ENCODE measurements around the gene NELL1. TPM values are rescaled to one million over a fixed set of nuclear protein-coding genes. Genes with fewer than 3 reads are reported as not detected.

The NELL1 gene
- total and polyA plus RNA-seq, 10 donors: 0.20 TPM; not detected in 9

DNA sequence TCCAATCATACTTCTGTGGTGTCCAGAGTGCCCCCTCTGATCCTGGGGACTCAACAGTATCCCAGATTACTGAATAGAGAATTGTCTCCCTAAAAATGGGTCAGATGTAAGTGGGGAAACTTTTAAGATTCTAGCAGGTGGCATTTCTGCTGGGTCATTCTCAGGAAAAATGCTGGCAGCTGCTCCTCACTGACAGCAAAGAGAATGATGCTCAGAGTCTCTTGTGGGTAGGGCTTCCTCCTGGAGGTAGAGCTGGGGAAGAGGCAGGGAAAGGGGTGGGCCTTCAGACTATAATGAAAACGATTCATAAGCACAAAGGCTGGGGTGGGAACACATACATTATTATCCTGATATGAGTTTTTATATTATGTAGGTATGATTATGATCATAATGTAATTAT is 647.2 kb downstream of the NELL1 start:
- Histone ChIP-seq H3K9me3 (peaks cover 0 to 3% (median 0%) of the 10 kb centered on the region in 8 donors), H3K4me1 (no peaks in the 10 kb centered on the region), H3K27ac (no peak overlapping the region), H3K4me3 (no peak overlapping the region), H3K36me3 (no peaks in the 10 kb centered on the region), H3K27me3 (replicated peaks in 1 of 7) (no peaks in the 10 kb centered on the region)
- no peak for TF ChIP-seq CTCF (IDR thresholded peaks at IDR 0.05 in 8 of 11, conservative IDR thresholded peaks at IDR 0.05 in 3 of 11)
- no peak for TF ChIP-seq POLR2A (IDR thresholded peaks at IDR 0.05)
- no peak for TF ChIP-seq POLR2AphosphoS5 (IDR thresholded peaks at IDR 0.05)
- WGBS, 5 donors: 0 to 7% (median 3%) methylated on average over 1 of the region's 1 CpG
- no peak for DNase-seq
- intact Hi-C loops (cut with DNase I; ENCODE audit: low total_unique reads): no loop called here

DNA sequence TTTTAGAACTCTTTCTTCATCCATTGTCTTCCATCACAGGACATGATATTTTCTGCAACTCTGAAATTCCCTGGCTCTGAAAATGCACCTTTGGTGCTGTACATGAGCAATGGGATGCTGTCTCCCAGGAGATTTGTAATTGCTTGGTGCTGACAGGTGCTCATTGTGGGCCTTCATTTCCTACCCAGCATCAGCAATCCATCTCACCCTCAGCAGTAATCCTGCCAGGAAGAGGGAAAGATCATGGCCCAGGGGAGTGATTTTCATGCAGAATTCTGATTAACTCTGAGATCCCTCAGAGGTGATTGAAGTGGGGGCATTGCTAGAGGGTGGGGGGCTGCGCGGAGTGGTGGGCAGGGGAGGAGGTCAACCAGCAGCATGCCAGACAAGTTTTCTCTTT is 651.7 kb downstream of the NELL1 start:
- Histone ChIP-seq H3K27ac (no peak overlapping the region), H3K4me1 (no peaks in the 10 kb centered on the region), H3K36me3 (no peaks in the 10 kb centered on the region), H3K4me3 (no peak overlapping the region), H3K27me3 (replicated peaks in 1 of 7) (no peaks in the 10 kb centered on the region), H3K9me3 (no peaks in the 10 kb centered on the region)
- TF ChIP-seq POLR2AphosphoS5 (IDR thresholded peaks at IDR 0.05) (no peak), CTCF (IDR thresholded peaks at IDR 0.05 in 8 of 11, conservative IDR thresholded peaks at IDR 0.05 in 3 of 11) (no peak), POLR2A (IDR thresholded peaks at IDR 0.05) (no peak)
- intact Hi-C loops (cut with DNase I; ENCODE audit: low total_unique reads): no loop called here
- WGBS, 5 donors: 67 to 95% (median 80%) methylated on average over 2 of the region's 2 CpGs
- DNase-seq: no peak

- H3K36me3 ChIP-seq: no peaks in the 10 kb centered on the region
- intact Hi-C loops (cut with DNase I; ENCODE audit: low total_unique reads): no loop called here
- TF ChIP-seq CTCF (IDR thresholded peaks at IDR 0.05 in 8 of 11, conservative IDR thresholded peaks at IDR 0.05 in 3 of 11) (no peak), POLR2AphosphoS5 (IDR thresholded peaks at IDR 0.05) (no peak), POLR2A (IDR thresholded peaks at IDR 0.05) (no peak)
- H3K9me3 ChIP-seq: no peaks in the 10 kb centered on the region
- no peak for DNase-seq
- WGBS, 5 donors: 52 to 64% (median 61%) methylated on average over 1 of the region's 1 CpG
- no peaks in the 10 kb centered on the region for H3K4me1 ChIP-seq
- H3K27ac ChIP-seq: no peak overlapping the region
- H3K4me3 ChIP-seq: no peak overlapping the region
- H3K27me3 ChIP-seq (replicated peaks in 1 of 7): no peaks in the 10 kb centered on the region
Measured at GRCh38 chr11:21321530-21321929, 652.1 kb downstream of the NELL1 start.

DNA sequence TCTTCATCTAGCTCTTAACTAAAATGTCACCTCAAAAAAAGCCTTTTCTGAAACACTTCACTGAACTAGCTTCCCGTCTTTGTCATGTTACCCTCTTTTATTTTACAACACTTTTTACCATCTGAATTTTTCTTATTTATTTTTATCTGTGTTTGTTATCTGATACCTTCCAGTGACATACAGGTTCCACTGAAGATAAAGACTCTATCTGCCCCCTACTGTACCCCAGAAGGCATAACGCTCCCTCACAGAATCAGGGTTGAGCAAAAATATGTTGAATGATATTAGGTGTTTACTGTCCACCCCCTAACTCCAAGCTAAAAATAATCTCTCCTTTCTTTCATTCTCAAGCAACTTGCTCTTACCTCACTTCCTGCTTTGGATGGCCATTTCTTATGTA is 654.2 kb downstream of the NELL1 start:
- WGBS, 5 donors: 78 to 92% (median 83%) methylated on average over 2 of the region's 2 CpGs

More for the DNA sequence above, 654.2 kb downstream of the NELL1 start:
- Histone ChIP-seq H3K27ac (no peak overlapping the region), H3K36me3 (no peaks in the 10 kb centered on the region), H3K4me1 (no peaks in the 10 kb centered on the region), H3K9me3 (peaks cover 0 to 11% (median 8%) of the 10 kb centered on the region in 8 donors), H3K27me3 (replicated peaks in 1 of 7) (no peaks in the 10 kb centered on the region), H3K4me3 (no peak overlapping the region)
- TF ChIP-seq POLR2AphosphoS5 (IDR thresholded peaks at IDR 0.05): no peak
- no peak for TF ChIP-seq POLR2A (IDR thresholded peaks at IDR 0.05)
- no peak for TF ChIP-seq CTCF (IDR thresholded peaks at IDR 0.05 in 8 of 11, conservative IDR thresholded peaks at IDR 0.05 in 3 of 11)
- DNase-seq: no peak
- intact Hi-C loops (cut with DNase I; ENCODE audit: low total_unique reads): no loop called here

Data from spleen (tissue), 11 donors.